Activated T-cell treated with anti-CD3 and anti-CD28 coated beads for 4 hours (primary cell): Measurements from ENCODE around the gene PRDX5.
"Not testable (repeated sequence)": the region's sequence is repeated elsewhere in the genome, so short reads cannot be mapped to it uniquely, and the experiment has no call there.

ENCODE experiments used
- DNase-seq: peaks from one replicate; pipeline ENCODE4 v3.0.0-alpha.2; 2020

The PRDX5 gene

DNA sequence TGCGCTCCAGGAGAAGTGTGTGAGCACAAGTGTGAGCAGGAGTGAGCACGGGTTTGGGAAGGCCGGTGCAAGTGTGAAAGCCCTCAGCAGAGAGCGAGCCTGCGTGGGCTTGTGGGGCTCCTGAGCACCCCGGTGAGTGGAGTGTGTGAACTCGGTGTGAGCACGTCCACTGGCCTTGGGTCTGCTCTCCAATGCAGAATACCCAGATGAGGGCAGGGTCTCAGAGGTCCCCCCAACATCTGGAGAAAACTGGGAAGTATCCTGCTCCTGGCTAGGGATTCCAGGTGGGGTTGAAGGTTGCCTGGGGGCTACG is 11.4 kb upstream of the PRDX5 start:
- no peak for DNase-seq

DNA sequence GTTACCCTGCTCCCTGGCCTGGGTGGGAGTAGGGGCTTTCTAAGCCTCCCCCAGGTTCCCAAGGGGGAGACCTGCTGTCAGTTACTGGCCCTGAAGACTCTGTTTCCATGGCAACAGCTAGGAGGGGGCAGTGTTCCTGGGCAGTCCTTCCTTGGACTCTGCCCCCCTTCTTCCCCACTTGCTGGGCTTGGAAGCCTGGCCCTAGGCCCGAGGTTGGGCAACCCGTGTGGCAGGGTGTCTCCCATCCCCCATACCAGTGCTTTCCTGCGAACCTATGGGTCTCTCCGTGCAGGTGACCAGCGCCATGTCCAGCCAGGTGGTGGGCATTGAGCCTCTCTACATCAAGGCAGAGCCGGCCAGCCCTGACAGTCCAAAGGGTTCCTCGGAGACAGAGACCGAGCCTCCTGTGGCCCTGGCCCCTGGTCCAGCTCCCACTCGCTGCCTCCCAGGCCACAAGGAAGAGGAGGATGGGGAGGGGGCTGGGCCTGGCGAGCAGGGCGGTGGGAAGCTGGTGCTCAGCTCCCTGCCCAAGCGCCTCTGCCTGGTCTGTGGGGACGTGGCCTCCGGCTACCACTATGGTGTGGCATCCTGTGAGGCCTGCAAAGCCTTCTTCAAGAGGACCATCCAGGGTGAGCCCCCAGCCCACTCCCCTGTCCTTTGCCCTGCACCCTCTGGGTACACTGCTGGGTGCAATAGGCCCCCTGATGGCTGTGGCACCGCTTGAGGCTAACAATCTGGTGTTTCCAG is 10.9 kb upstream of the PRDX5 start:
- no peak for DNase-seq

DNA sequence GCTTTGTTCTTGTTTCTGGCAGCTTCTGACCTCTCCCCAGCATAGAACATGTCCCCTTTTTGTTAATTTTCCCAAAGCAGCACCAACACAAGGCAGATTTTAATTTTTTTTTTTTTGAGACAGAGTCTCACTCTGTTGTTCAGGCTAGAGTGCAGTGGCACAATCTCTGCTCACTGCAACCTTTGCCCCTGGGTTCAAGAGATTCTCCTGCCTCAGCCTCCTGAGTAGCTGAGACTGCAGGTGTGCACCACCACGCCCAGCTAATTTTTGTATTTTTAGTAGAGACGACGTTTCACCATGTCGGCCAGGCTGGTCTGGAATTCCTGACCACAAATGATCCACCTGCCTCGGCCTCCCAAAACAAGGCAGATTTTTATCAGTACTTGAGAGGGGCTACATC is 10.1 kb upstream of the PRDX5 start:
- not testable (repeated sequence) for DNase-seq

DNA sequence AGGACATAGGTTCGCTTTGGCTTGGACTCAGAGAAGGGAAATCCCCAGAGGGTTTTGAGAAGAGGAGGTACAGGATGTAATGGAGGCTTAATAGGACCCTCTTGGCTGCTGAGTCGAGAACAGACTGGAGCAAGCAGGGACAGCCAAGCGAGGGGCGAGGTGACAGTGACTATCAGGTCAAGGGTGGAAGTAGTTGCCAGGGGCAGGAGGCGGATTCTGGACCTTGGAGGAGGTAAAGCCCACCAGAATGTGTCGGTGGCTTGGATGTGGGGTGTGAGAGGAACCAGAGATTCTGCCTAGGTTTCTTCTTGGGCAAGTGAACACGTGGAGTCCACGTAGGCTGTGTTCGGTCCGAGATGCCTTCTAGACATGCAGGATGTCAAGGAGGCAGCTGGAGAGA is 5.0 kb upstream of the PRDX5 start:
- no peak for DNase-seq

DNA sequence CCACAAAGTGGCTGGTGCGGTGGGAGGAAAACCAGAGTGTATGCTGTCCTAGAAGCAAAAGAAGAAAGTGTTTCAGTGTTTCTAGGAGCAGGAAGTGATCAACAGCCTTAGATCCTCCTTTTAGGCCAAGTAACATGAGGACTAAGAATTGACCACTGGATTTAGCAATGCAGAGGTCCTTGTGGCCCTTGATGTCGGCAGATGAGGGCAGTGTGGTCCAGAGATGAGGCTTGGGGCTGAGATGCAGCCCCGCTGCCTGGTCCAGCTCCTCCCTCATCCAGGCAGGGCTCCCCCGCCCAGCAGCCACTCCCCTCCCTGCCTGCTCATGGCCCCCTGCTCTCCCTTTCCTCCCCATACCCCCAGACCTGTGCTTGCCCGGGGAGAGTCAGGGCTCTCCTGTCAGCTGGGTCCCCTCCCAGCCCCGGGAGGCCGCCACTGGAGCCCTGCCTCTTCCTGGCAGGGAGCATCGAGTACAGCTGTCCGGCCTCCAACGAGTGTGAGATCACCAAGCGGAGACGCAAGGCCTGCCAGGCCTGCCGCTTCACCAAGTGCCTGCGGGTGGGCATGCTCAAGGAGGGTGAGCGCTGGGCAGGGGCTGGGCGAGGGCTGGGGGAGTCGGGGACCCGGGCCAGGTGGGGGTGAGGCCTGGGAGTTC is 4.3 kb upstream of the PRDX5 start:
- no peak for DNase-seq

DNA sequence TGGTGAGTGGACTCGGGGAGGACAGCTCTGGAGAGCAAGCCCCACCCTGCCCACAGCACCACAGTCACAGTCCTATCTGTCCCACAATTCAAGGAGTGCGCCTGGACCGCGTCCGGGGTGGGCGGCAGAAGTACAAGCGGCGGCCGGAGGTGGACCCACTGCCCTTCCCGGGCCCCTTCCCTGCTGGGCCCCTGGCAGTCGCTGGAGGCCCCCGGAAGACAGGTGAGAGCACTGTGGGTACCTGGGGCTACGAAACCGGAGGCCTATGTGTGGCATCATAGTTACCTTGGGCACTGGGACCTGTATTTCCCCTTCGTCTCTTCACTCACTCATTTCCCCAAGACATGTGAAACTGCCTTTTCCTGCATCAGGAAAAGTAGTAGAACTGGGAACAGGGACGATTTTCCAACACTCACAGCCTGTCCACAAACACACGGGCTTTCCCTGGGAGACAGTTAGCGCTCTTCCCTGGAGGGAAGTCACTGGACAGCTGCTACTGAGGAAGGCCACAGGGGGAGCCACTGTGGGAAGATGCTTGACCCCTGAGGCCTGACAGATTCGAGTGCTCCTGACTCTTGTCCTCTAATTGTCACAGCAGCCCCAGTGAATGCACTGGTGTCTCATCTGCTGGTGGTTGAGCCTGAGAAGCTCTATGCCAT is 3.6 kb upstream of the PRDX5 start:
- DNase-seq: no peak

DNA sequence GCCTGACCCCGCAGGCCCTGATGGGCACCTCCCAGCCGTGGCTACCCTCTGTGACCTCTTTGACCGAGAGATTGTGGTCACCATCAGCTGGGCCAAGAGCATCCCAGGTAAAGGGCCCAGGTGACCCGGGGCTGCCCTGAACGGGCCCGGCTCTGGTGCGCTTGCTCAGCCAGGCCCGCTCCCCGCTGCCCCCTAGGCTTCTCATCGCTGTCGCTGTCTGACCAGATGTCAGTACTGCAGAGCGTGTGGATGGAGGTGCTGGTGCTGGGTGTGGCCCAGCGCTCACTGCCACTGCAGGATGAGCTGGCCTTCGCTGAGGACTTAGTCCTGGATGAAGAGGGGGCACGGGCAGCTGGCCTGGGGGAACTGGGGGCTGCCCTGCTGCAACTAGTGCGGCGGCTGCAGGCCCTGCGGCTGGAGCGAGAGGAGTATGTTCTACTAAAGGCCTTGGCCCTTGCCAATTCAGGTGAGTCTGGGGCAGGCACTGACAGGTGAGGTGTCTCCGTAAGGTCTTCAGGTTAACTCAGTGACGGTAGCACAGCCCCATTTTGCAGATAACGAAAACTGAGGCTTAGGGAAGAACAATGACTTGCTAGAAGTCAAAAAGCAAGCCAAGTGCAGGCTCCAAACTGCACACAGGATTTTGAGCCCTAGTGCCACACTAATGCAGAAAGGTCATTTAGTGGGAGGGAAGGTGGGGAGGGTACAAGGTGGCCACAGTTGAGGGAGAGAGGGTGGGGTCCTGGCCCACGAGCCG is 2.9 kb upstream of the PRDX5 start:
- DNase-seq: no peak

DNA sequence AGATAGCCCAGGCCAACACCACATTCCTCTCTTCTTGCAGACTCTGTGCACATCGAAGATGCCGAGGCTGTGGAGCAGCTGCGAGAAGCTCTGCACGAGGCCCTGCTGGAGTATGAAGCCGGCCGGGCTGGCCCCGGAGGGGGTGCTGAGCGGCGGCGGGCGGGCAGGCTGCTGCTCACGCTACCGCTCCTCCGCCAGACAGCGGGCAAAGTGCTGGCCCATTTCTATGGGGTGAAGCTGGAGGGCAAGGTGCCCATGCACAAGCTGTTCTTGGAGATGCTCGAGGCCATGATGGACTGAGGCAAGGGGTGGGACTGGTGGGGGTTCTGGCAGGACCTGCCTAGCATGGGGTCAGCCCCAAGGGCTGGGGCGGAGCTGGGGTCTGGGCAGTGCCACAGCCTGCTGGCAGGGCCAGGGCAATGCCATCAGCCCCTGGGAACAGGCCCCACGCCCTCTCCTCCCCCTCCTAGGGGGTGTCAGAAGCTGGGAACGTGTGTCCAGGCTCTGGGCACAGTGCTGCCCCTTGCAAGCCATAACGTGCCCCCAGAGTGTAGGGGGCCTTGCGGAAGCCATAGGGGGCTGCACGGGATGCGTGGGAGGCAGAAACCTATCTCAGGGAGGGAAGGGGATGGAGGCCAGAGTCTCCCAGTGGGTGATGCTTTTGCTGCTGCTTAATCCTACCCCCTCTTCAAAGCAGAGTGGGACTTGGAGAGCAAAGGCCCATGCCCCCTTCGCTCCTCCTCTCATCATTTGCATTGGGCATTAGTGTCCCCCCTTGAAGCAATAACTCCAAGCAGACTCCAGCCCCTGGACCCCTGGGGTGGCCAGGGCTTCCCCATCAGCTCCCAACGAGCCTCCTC is 2.0 kb upstream of the PRDX5 start:
- not testable (repeated sequence) for DNase-seq

DNA sequence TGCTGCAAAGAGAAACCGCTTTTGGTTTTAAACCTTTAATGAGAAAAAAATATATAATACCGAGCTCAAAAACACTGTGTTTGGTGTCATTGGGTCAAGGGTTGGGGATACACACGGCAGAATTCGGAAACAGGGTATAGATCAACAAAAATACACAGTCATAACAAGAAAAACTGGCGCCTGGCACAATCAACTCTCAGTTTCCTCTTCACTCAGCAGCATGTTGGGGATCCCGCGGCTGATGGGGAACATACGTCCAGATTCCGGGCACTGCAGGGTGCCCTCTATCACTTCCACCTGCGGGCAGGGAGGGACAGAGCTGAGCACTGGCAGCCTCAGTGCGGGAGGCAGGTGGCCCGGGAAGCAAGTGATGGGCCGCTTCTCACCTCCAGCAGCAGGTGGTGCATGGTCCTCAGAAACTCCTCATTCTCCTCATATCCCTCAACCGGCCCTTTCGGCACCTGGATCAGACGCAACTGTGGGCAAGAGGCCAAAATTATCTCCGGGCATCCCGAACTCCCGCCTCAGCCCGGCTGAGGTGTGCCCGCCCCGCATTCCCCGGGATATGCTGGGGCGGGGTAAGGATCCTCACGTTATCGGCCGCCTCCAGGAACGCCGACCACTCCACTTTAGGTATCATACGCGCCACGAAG is 1.1 kb upstream of the PRDX5 start:
- no peak for DNase-seq

DNA sequence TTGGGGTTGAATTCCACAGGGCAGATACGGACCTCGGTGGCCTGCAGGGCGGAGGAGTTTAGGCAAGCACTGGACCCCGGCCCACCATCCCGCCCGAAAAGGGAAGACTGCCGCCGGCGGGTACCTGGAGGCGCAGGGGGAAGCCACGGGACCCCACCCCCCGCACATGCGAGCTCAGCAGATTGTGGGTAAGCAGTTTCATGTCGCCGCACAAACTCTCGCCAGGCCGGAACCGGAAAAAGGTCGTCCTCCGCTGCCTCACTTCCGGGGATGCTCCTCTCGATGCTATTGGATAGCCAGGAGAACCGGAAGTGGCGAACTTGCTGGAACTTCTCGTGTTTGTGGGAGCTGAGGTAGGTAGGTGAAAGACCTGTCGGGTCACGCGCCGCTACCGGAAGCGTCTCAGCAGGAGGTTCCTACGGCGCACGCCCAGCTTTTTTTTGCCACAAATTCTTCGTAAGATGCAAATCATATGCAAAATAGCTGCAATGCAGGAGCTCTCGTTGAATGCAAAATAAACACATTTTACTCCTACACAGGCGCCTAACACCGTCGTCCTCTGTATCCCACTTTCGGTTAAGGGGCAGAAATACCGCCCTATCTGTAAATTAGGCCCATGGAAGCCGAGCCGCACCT is 478 bp upstream of the PRDX5 start, which contains the start of gene TRMT112:
TSS of gene TRMT112 (minus strand) at position 235 of the 636 bp plus-strand sequence. CDS start at position 202, 33 bp downstream.
- peak; percentile 92 for DNase-seq

DNA sequence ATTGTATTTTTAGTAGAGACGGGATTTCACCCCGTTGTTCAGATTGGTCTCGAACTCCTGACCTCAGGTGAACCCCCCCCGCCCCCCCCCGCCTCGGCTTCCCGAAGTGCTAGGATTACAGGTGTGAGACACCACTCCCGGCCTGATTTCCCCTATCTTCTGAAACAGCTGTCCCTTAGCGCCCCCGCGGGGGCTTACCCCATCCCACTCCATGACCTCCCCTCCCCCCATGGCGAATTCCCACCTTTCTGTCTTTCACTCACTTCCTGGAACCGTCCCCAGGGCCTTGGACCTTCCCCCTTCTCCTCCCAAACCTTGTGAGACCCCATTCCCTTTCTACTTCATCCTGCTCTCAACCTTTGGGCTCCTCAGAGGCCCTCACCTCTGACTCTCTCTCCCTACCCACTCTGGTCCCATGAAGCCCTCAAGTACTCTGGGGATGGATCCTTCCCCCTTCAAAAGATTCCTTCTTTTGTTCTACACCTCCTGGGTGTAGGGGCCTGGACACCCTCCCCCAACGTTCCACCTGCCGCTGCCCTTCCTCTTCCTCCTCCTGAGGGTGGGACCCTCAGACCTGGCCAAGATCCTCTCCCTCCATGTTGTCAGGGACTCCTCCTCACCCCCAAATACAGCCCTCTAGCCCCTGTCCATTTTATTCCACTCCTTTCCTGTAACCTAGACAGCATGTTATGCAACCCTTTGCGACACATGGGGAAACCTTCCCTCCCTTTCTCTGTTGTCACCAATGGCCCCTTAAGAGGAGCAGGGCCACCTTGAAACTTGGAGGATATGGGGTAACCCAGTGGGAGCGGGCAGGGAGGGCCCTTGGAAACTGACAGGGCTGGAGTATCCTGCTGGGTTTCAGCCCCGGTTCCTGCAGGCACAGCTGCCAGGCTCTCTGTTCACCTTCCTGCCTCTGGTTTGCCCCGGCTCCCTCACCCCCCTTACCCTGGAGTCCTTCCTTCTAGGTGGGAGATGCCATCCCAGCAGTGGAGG is 1.1 kb downstream of the PRDX5 start:
- DNase-seq: no peak

DNA sequence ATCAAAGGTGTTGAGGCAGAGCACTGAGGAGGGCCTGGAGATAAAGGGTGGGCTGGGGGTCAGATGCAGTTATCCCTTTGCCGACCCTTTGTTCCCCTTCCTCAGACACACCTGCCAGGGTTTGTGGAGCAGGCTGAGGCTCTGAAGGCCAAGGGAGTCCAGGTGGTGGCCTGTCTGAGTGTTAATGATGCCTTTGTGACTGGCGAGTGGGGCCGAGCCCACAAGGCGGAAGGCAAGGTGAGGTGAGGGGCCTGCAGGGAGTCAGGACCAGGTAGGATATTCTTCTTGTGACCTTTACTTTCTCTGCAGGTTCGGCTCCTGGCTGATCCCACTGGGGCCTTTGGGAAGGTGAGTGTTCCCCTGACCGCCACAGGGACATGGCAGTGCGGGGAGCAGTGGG is 2.6 kb downstream of the PRDX5 start:
- no peak for DNase-seq

DNA sequence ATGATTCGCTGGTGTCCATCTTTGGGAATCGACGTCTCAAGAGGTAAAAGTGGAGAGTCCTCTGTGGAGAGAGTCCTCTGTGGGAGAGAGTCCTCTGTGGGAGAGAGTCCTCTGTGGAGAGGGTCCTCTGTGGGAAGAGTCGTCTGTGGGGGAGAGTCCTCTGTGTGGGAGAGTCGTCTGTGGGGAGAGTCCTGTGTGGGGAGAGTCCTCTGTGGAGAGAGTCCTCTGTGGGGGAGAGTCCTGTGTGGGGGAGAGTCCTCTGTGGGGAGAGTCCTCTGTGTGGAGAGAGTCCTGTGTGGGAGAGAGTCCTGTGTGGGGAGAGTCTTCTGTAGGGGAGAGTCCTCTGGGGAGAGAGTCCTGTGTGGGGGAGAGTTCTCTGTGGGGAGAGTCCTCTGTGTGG is 3.1 kb downstream of the PRDX5 start:
- no peak for DNase-seq

DNA sequence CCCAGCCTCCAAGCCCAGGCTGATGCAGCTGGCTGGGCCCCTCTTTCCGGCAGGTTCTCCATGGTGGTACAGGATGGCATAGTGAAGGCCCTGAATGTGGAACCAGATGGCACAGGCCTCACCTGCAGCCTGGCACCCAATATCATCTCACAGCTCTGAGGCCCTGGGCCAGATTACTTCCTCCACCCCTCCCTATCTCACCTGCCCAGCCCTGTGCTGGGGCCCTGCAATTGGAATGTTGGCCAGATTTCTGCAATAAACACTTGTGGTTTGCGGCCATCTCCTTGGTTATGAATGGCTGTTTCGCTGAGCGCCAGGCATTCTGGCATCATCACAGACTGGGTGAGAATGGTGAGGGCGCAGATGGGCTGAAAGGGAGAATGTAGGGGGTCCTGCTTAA is 3.6 kb downstream of the PRDX5 start:
- DNase-seq: no peak

DNA sequence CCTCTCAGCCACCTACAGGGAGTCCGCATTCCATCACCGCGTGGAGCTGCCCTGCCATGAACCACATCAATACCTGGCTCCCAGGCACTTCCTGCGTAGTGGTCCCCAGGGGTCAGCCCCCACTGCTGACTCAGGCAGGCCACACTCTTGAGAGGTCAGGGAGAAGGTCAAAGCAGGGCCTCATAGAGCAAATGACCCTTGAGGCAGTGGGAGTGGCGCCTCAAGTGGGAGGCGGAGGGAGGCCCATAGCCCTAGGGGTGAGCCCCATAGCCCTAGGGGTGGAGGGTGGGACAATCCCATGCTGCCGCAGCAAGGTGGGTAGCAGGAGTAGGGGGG is 5.0 kb downstream of the PRDX5 start:
- no peak for DNase-seq

DNA sequence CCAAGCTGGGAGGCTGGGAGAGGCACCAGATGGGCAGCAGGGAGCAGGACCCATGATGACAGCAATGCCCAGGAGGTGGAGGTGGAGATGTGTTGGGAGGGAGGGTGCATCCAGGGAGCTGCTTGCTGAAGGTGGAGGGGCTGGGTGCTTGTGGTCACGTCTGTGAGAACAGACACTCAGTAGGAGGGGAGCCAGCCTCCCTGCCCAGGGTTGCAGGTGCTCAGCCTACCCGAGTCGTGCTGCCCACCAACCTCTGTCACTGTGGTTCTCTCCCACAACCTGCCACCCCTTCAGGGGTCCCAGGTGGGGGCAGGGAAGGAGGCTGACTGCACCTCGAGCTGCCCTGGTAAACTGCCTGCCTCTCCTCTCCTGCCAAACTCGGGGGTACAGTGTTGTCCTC is 5.5 kb downstream of the PRDX5 start:
- DNase-seq: no peak

DNA sequence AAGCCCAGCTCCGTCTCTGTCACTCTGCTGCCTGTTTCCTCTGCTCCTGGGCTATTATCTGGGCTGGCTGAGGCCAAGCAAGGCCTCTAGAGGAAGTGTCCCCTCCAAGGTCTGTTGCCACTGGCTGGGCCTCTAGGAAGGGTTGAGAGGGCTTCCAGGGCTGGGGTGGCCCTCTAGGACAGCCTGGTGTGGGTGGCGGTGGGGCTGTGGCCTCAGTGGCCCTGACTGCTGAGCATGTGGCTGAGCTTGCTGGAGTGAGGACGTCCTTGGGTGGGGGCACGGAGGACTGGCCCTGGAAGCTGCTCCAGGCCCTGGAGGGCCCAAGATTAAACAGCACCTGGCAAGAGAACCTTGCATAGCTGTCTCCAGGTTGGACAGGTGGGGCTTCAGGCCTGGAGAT is 6.1 kb downstream of the PRDX5 start:
- not testable (repeated sequence) for DNase-seq

DNA sequence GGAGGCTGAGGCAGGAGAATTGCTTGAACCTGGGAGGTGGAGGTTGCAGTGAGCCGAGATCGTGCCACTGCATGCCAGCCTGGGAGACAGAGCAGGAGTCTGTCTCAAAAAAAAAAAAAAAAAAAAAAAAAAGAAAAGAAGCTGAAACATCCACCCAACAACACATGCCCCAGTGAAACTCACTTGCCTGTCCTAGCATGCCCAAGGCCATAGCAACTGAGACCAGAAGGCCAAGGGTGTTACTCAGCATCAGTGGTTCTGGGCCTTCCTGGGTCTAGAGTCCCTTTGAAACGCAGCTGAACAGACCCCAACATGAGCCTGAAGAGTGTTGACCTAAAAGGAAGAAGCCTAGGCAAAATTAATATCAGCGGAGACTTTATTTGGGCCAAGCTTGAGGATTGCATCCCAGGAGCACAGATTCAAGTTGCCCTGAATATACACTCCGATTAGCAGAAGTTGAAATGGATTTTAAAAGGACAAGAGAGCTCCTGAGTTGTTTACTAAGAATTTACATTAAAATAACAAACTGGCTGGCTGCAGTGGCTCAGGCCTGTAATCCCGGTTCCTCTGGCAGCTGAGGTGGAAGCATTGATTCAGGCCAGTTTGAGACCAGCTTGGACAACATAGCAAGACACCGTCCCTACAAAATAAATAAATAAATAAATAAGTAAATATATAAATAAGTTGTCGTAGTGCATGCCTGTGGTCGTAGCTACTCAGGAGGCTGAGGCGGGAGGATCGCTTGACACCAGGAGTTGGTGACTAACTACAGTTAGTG is 7.0 kb downstream of the PRDX5 start:
- DNase-seq: no peak

DNA sequence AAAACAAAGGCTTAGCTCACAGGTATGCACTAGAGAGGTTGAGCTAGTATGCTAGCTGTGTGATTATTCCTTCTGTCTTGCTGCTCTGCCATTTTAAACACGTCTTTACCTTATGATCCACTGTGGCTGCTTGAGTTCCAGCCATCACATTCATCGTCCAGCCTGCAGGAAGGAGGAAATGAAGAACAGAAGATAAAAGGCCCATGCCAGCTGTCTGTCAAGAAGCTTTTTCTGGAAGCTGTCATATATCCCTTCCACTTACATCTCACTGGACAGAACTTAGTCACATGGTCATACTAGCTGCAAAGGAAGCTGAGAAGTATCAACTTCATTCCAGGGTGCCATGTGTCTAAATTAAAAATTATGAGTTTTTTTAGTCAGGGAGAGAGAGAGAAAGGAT is 9.5 kb downstream of the PRDX5 start:
- no peak for DNase-seq

DNA sequence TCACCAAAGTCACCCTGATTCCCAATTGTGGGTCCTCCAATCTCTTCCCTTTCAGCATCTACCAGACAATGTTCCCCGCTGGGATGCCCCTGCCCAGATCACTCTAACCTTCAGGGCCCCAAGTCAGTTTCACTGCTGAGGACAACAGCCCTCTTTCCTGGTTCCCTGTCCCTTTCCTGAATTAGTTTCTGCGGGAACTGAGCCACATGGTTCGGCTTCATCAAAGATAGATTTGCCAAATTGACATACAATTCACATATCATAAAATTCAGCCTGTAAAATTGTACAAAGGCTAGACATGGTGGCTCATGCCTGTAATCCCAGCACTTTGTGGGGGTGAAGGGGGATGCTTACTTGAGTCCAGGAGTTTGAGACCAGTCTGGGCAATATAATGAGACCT is 10.1 kb downstream of the PRDX5 start:
- no peak for DNase-seq
